ENCODE results near the gene AOPEP.

AOPEP gene

DNA sequence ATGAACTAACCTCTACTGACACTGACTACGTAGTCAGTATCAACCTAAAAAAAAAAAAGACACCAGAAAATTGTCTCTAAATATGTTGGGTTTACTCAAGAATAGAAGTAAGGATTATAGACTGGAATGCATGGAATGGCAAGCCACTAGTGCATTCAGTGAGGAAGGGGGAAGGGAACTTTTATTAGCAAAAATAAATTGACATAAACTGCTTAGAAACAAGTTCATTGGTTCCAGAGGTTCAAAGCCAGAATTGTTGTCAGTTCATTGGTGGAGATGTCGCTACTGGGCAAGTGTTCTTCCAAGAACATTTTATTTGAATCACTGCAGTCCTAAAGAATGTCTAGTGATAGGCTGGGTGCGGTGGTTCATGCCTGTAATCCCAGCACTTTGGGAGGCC, 26.1 kb upstream of the AOPEP start:
- Histone ChIP-seq H3K4me3 (ENCODE audit: low read depth, low read length) (no peak overlapping the region), H3K4me1 (ENCODE audit: control insufficient read depth, insufficient read depth, low read length) (peaks cover 3% of the 10 kb centered on the region; the same call in 1 of the 2 replicates), H3K36me3 (ENCODE audit: control insufficient read depth in 2 of 2, insufficient read depth in 1 of 2, low read length in 2 of 2) (no peaks in the 10 kb centered on the region), H3K27ac (ENCODE audit: extremely low read depth, low read depth, low read length) (no peak overlapping the region), H3K9me3 (ENCODE audit: control insufficient read depth, insufficient read depth, low read depth, low read length) (no peaks in the 10 kb centered on the region)
- no peak for TF ChIP-seq ZNF174 (tag by site-specific recombination; IDR thresholded peaks at IDR 0.05)
- no peak for TF ChIP-seq KLF1 (tag by site-specific recombination; IDR thresholded peaks at IDR 0.05)
- TF ChIP-seq ZNF239 (tag by site-specific recombination; IDR thresholded peaks at IDR 0.05) = no peak
- TF ChIP-seq ZNF175 (tag by site-specific recombination; IDR thresholded peaks at IDR 0.05) = no peak
- TF ChIP-seq, protein P1, sequence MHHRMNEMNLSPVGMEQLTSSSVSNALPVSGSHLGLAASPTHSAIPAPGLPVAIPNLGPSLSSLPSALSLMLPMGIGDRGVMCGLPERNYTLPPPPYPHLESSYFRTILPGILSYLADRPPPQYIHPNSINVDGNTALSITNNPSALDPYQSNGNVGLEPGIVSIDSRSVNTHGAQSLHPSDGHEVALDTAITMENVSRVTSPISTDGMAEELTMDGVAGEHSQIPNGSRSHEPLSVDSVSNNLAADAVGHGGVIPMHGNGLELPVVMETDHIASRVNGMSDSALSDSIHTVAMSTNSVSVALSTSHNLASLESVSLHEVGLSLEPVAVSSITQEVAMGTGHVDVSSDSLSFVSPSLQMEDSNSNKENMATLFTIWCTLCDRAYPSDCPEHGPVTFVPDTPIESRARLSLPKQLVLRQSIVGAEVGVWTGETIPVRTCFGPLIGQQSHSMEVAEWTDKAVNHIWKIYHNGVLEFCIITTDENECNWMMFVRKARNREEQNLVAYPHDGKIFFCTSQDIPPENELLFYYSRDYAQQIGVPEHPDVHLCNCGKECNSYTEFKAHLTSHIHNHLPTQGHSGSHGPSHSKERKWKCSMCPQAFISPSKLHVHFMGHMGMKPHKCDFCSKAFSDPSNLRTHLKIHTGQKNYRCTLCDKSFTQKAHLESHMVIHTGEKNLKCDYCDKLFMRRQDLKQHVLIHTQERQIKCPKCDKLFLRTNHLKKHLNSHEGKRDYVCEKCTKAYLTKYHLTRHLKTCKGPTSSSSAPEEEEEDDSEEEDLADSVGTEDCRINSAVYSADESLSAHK (tag by site-specific recombination; IDR thresholded peaks at IDR 0.05) = no peak
- CTCF ChIA-PET = interaction anchor here (1.0 kb wide), 1 partner anchor 19 kb away, joined by 3 read pairs; no protein-coding TSS in a partner anchor
- POLR2A ChIA-PET = no interaction called here

DNA sequence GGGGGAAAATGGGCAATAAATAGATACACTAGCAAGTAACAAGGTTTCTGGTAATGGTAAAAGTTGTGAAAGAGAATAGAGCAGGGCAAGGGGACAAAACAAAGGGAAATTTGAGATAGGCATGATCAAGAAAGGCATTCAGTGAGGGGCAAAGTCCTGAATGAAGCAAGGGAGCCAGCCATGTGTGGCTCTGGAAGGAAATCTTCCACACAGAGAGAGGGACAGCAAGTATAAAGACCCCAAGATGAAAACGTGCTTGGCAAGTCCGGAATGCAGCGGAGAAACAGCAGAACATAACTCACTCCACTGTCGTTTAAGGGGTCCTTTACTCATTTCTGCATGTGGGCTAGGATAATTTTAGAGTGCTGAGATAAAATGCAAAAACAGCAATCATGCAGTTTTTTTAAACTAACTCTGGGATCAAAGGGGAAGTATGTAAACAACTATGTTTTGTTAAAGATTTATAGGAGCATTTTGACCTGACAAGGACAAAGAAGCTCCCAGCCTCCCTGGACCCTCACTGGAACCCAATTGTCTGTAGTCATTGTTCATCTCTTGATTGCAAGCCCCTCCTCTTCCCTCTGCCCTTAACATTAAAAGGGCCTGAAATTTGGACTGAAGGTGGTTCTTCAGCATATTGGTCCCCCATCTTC, 22.9 kb upstream of the AOPEP start:
- no peaks in the 10 kb centered on the region for H3K9me3 ChIP-seq (ENCODE audit: control insufficient read depth, insufficient read depth, low read depth, low read length)
- H3K36me3 ChIP-seq (ENCODE audit: control insufficient read depth in 2 of 2, insufficient read depth in 1 of 2, low read length in 2 of 2) = no peaks in the 10 kb centered on the region
- POLR2A ChIA-PET = no interaction called here
- CTCF ChIA-PET = interaction anchor here (1.3 kb wide), 1 partner anchor 428 kb away, joined by 4 read pairs; no protein-coding TSS in a partner anchor
- H3K27ac ChIP-seq (ENCODE audit: extremely low read depth, low read depth, low read length) = no peak overlapping the region
- TF ChIP-seq ZNF510 (tag by site-specific recombination; IDR thresholded peaks at IDR 0.05; ENCODE audit: insufficient replicate concordance) = no peak
- H3K4me3 ChIP-seq (ENCODE audit: low read depth, low read length) = no peak overlapping the region
- no peaks in the 10 kb centered on the region for H3K4me1 ChIP-seq (ENCODE audit: control insufficient read depth, insufficient read depth, low read length)

DNA sequence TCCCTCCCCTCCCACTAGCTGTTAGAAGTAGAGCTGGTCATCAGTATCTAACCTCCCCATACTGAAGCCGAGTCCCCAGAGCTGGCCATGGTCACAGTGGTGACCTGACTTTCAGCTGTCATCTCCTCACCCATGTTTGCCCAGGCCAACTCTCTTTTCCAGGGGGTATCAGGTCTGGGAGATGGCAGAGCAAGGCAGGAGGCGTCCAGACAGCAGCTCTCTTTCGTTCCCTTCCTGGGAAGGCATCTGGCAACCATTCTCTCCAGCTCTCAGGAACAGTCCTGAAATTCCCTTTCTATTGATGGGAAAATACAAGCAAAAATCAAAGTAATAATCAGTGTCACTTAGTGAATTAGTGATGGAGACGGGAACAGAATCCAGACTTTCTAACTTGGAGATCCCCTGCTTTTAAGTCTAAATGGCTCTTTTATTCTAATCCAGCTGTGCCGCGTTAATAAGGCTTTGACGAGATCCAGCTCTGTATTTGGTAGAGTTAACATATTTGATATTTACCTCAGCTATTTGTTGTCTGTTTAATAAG, 21.3 kb upstream of the AOPEP start:
- ChIA-PET POLR2A (no interaction called here), CTCF (interaction anchor here (0.6 to 1.6 kb wide), 7 partner anchors 8 to 426 kb away, joined by 3 to 15 read pairs (median 4); no protein-coding TSS in a partner anchor)
- Histone ChIP-seq H3K4me1 (ENCODE audit: control insufficient read depth, insufficient read depth, low read length) (no peaks in the 10 kb centered on the region), H3K9me3 (ENCODE audit: control insufficient read depth, insufficient read depth, low read depth, low read length) (no peaks in the 10 kb centered on the region), H3K36me3 (ENCODE audit: control insufficient read depth in 2 of 2, insufficient read depth in 1 of 2, low read length in 2 of 2) (no peaks in the 10 kb centered on the region), H3K4me3 (ENCODE audit: low read depth, low read length) (no peak overlapping the region), H3K27ac (ENCODE audit: extremely low read depth, low read depth, low read length) (no peak overlapping the region)
- TF ChIP-seq BCL11B (tag by site-specific recombination; IDR thresholded peaks at IDR 0.05; ENCODE audit: low read depth) = no peak
- TF ChIP-seq WT1 (tag by site-specific recombination; IDR thresholded peaks at IDR 0.05) = no peak
- TF ChIP-seq, protein P2, sequence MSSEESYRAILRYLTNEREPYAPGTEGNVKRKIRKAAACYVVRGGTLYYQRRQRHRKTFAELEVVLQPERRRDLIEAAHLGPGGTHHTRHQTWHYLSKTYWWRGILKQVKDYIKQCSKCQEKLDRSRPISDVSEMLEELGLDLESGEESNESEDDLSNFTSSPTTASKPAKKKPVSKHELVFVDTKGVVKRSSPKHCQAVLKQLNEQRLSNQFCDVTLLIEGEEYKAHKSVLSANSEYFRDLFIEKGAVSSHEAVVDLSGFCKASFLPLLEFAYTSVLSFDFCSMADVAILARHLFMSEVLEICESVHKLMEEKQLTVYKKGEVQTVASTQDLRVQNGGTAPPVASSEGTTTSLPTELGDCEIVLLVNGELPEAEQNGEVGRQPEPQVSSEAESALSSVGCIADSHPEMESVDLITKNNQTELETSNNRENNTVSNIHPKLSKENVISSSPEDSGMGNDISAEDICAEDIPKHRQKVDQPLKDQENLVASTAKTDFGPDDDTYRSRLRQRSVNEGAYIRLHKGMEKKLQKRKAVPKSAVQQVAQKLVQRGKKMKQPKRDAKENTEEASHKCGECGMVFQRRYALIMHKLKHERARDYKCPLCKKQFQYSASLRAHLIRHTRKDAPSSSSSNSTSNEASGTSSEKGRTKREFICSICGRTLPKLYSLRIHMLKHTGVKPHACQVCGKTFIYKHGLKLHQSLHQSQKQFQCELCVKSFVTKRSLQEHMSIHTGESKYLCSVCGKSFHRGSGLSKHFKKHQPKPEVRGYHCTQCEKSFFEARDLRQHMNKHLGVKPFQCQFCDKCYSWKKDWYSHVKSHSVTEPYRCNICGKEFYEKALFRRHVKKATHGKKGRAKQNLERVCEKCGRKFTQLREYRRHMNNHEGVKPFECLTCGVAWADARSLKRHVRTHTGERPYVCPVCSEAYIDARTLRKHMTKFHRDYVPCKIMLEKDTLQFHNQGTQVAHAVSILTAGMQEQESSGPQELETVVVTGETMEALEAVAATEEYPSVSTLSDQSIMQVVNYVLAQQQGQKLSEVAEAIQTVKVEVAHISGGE (tag by site-specific recombination; conservative IDR thresholded peaks at IDR 0.05; ENCODE audit: low read depth) = no peak
- TF ChIP-seq ZNF221 (tag by site-specific recombination; IDR thresholded peaks at IDR 0.05; ENCODE audit: borderline replicate concordance) = no peak
- no peak for TF ChIP-seq ZNF843 (tag by site-specific recombination; IDR thresholded peaks at IDR 0.05)
- TF ChIP-seq ZNF366 (tag by site-specific recombination; conservative IDR thresholded peaks at IDR 0.05) = no peak
- TF ChIP-seq ZNF510 (tag by site-specific recombination; IDR thresholded peaks at IDR 0.05; ENCODE audit: insufficient replicate concordance) = no peak
- no peak for TF ChIP-seq MZF1 (tag by site-specific recombination; IDR thresholded peaks at IDR 0.05; ENCODE audit: borderline replicate concordance)
- TF ChIP-seq, protein P3, sequence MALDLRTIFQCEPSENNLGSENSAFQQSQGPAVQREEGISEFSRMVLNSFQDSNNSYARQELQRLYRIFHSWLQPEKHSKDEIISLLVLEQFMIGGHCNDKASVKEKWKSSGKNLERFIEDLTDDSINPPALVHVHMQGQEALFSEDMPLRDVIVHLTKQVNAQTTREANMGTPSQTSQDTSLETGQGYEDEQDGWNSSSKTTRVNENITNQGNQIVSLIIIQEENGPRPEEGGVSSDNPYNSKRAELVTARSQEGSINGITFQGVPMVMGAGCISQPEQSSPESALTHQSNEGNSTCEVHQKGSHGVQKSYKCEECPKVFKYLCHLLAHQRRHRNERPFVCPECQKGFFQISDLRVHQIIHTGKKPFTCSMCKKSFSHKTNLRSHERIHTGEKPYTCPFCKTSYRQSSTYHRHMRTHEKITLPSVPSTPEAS (tag by site-specific recombination; IDR thresholded peaks at IDR 0.05) = no peak
- TF ChIP-seq, protein P4, sequence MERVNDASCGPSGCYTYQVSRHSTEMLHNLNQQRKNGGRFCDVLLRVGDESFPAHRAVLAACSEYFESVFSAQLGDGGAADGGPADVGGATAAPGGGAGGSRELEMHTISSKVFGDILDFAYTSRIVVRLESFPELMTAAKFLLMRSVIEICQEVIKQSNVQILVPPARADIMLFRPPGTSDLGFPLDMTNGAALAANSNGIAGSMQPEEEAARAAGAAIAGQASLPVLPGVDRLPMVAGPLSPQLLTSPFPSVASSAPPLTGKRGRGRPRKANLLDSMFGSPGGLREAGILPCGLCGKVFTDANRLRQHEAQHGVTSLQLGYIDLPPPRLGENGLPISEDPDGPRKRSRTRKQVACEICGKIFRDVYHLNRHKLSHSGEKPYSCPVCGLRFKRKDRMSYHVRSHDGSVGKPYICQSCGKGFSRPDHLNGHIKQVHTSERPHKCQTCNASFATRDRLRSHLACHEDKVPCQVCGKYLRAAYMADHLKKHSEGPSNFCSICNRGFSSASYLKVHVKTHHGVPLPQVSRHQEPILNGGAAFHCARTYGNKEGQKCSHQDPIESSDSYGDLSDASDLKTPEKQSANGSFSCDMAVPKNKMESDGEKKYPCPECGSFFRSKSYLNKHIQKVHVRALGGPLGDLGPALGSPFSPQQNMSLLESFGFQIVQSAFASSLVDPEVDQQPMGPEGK (tag by site-specific recombination; IDR thresholded peaks at IDR 0.05) = no peak
- no peak for TF ChIP-seq ZNF138 (tag by site-specific recombination; IDR thresholded peaks at IDR 0.05; ENCODE audit: borderline replicate concordance)
- no peak for TF ChIP-seq ZNF530 (tag by site-specific recombination; IDR thresholded peaks at IDR 0.05; ENCODE audit: low read depth)
- no peak for TF ChIP-seq ZNF48 (tag by site-specific recombination; IDR thresholded peaks at IDR 0.05)
- TF ChIP-seq, protein P5, sequence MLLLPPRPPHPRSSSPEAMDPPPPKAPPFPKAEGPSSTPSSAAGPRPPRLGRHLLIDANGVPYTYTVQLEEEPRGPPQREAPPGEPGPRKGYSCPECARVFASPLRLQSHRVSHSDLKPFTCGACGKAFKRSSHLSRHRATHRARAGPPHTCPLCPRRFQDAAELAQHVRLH (tag by site-specific recombination; IDR thresholded peaks at IDR 0.05) = no peak
- TF ChIP-seq ZNF571 (tag by site-specific recombination; IDR thresholded peaks at IDR 0.05) = no peak
- no peak for TF ChIP-seq OSR2 (tag by site-specific recombination; IDR thresholded peaks at IDR 0.05)

Data from HEK293 (cell line).